Endothelial cell of umbilical vein (primary cell): ENCODE data around the gene RBMS3. TPM values are rescaled to one million over a fixed set of nuclear protein-coding genes. Genes with fewer than 3 reads are reported as not detected.

Experiments used
- BruUV-seq: library from RNA; stranded (reverse); fragments of 400-500 nt; replicated peaks from 2 replicates; lab custom pipeline; 2021; lab: Mats Ljungman, UMichigan
- CTCF ChIA-PET: fragments of 300-600, 350-600 bp; sonication (Branson Sonifier 250); formaldehyde crosslinking; loops from one replicate; lab custom pipeline; 2021; ENCODE audit warnings: antibody characterized with exemption, inconsistent platforms; lab: Charles Lee
- POLR2A ChIA-PET: fragments of 300-600, 350-600 bp; sonication (Branson Sonifier 250); formaldehyde crosslinking; loops from one replicate; lab custom pipeline; 2021; ENCODE audit warnings: antibody characterized with exemption, inconsistent platforms; lab: Charles Lee
- DNase-seq: peaks from one replicate; pipeline ENCODE4 v3.0.0-alpha.2; 2011; ENCODE audit warnings: low read depth, low spot score
- FAIRE-seq: peaks from 2 replicates; lab custom pipeline; 2011; peaks lifted over from hg19 to GRCh38; lab: Jason Lieb, UNC
- H2AFZ ChIP-seq: 2 replicates; pipeline ENCODE4 v1.6.0; 2012; ENCODE audit warnings: low read depth, low read length, control low read depth, inconsistent platforms
- H3K27ac ChIP-seq: 2 replicates; pipeline ENCODE4 v1.5.1; 2011; ENCODE audit warnings: low read depth, mild to moderate bottlenecking, control low read depth, low read length, moderate library complexity; ENCODE audit not compliant: insufficient read depth
- H3K27me3 ChIP-seq, 2 experiments: 2 replicates each; pipeline versions ENCODE4 v1.6.0 to v1.6.1; 2011; ENCODE audit warnings: low read length in 2 of 2, mixed read lengths in 1 of 2; ENCODE audit not compliant: control insufficient read depth in 2 of 2, insufficient read depth in 2 of 2
- H3K36me3 ChIP-seq, 2 experiments: 2 replicates in 1 of 2; 3 replicates in 1 of 2; pipeline ENCODE4 v1.5.1; 2011; ENCODE audit warnings: low read length in 2 of 2, mild to moderate bottlenecking in 1 of 2, moderate library complexity in 1 of 2; ENCODE audit not compliant: control insufficient read depth in 2 of 2, insufficient read depth in 2 of 2; ENCODE audit errors: extremely low read depth in 1 of 2
- H3K4me1 ChIP-seq: 3 replicates; pipeline ENCODE4 v1.5.1; 2011; ENCODE audit warnings: mild to moderate bottlenecking, low read length; ENCODE audit not compliant: control insufficient read depth, insufficient read depth; ENCODE audit errors: extremely low read depth
- H3K4me2 ChIP-seq: 2 replicates; pipeline ENCODE4 v1.6.1; 2011; ENCODE audit warnings: low read length, control low read depth, mixed read lengths; ENCODE audit not compliant: insufficient read depth
- H3K4me3 ChIP-seq, 3 experiments: fragments of 200-600 bp in 1 of 3; sonication (generic), shearing (Covaris generic) in 1 of 3; replicated peaks in 1 of 3; 2 replicates each; pipeline ENCODE4 v1.5.1; 2011 to 2016; ENCODE audit warnings: control low read depth in 3 of 3, low read length in 3 of 3, mild to moderate bottlenecking in 2 of 3, inconsistent platforms in 1 of 3, low read depth in 1 of 3, moderate library complexity in 1 of 3; ENCODE audit not compliant: insufficient read depth in 1 of 3
- H3K79me2 ChIP-seq: 2 replicates; pipeline ENCODE4 v1.6.0; 2012; ENCODE audit warnings: low read length, inconsistent platforms; ENCODE audit not compliant: control insufficient read depth, insufficient read depth
- H3K9ac ChIP-seq: replicated peaks from 2 replicates; pipeline ENCODE3; 2011; ENCODE audit warnings: low read length, control low read depth; ENCODE audit not compliant: insufficient read depth; ENCODE audit errors: extremely low read depth
- H3K9me1 ChIP-seq: replicated peaks from 3 replicates; pipeline ENCODE4 v1.6.0; 2011; ENCODE audit warnings: mild to moderate bottlenecking, low read length; ENCODE audit not compliant: control insufficient read depth, insufficient read depth; ENCODE audit errors: extremely low read depth
- H3K9me3 ChIP-seq: replicated peaks from 2 replicates; pipeline ENCODE4 v1.5.1; 2012; ENCODE audit warnings: low read length, inconsistent platforms; ENCODE audit not compliant: control insufficient read depth, insufficient read depth
- H4K20me1 ChIP-seq: replicated peaks from 2 replicates; pipeline ENCODE3; 2011; ENCODE audit warnings: mild to moderate bottlenecking, low read length; ENCODE audit not compliant: control insufficient read depth, insufficient read depth; ENCODE audit errors: extremely low read depth
- EZH2 ChIP-seq: IDR thresholded peaks from 2 replicates; pipeline ENCODE4 v1.6.1; 2012; ENCODE audit warnings: borderline replicate concordance, low read depth, mild to moderate bottlenecking, moderate library complexity, low read length, inconsistent platforms; ENCODE audit not compliant: severe bottlenecking
- FOS ChIP-seq: IDR thresholded peaks from 2 replicates; pipeline ENCODE4 v1.6.1; 2011; ENCODE audit warnings: mild to moderate bottlenecking, low read length, moderate library complexity, borderline replicate concordance; ENCODE audit not compliant: insufficient read depth
- GATA2 ChIP-seq: IDR thresholded peaks from 2 replicates; pipeline ENCODE4 v1.7.0; 2011; ENCODE audit warnings: low read depth, mild to moderate bottlenecking, moderate library complexity, mixed read lengths, low read length; ENCODE audit not compliant: insufficient read length, insufficient read depth
- JUN ChIP-seq: IDR thresholded peaks from 2 replicates; pipeline ENCODE4 v1.6.1; 2011; ENCODE audit warnings: borderline replicate concordance, low read depth; ENCODE audit not compliant: insufficient read length, insufficient read depth
- MYC ChIP-seq: IDR thresholded peaks from one replicate; pipeline ENCODE4 v1.6.1; 2011; ENCODE audit warnings: mild to moderate bottlenecking, low read depth, low read length
- POLR2A ChIP-seq: IDR thresholded peaks from 2 replicates; pipeline ENCODE4 v1.6.1; 2012; ENCODE audit warnings: low read depth, mild to moderate bottlenecking, control low read depth, low read length
- POLR2AphosphoS5 ChIP-seq: IDR thresholded peaks from 2 replicates; pipeline ENCODE4 v1.6.1; 2012; ENCODE audit warnings: low read depth, mild to moderate bottlenecking, control low read depth, low read length, moderate library complexity; ENCODE audit not compliant: insufficient read depth
- dilution Hi-C: fragments of 300-500 bp; cut with MboI; formaldehyde crosslinking; loops from one replicate; pipeline ENCODE4 v1.15.0; 2019; ENCODE audit warnings: low sequenced_read_pairs; ENCODE audit not compliant: extremely low pct_ligation_motif_present
- intact Hi-C: fragments of 100-400 bp; cut with micrococcal nuclease; formaldehyde crosslinking; loops from one replicate; pipeline ENCODE4 v1.10.0; 2022
- polyA plus RNA-seq, 4 experiments: library from polyadenylated mRNA; depleted of rRNA in 3 of 4; stranded (reverse) in 3 of 4; unstranded in 1 of 4; fragments of >200 nt; gene quantifications; 2 replicates each; pipeline versions ENCODE4 v1.2.1 to v1.2.3, GENCODE V29; 2011 to 2012; ENCODE audit warnings: missing spikeins in 1 of 4
- total RNA-seq: library from RNA; stranded (reverse); gene quantifications from 2 replicates; pipeline ENCODE4 v1.2.3, GENCODE V29; 2021
- TF ChIP-seq, protein P1 (sequence below), 2 donors: IDR thresholded peaks; 1 replicate in 1 of 2; 2 replicates in 1 of 2; pipeline ENCODE4 v1.5.1; 2011; ENCODE audit warnings: low read length in 2 of 2, mild to moderate bottlenecking in 2 of 2, moderate library complexity in 2 of 2, control low read depth in 1 of 2, inconsistent platforms in 1 of 2, low read depth in 1 of 2; ENCODE audit not compliant: insufficient read depth in 1 of 2; ENCODE audit errors: extremely low read depth in 1 of 2
- TF ChIP-seq, protein P2 (sequence below): IDR thresholded peaks from 2 replicates; pipeline ENCODE4 v1.6.1; 2011; ENCODE audit not compliant: insufficient read depth, insufficient read length

The RBMS3 gene
- total and polyA plus RNA-seq, 2 donors (not counting 3 experiments of a cell fraction or from before 2014, with no cell fraction given): 13.6 to 42.3 TPM

DNA sequence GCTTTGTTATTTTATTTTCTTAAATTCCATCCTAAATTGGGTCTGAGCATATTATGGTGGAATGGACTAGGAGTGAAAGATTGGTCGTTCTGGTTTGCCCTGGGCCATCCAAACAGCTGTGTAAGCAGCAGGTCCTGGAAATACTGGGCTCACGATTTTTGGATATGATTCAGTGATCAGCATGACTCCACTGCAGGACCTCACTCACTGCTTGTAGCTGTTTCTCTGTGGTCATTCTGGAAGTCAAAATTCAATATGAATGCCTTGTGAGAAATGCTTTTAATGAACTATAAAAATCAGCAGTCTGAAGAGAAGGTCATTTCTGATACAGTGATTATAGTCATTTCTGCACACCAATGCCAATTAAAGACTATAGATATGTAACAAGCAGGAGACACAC is 185.0 kb downstream of the RBMS3 start:
- no peak overlapping the region for H2AFZ ChIP-seq

More for the DNA sequence above, 185.0 kb downstream of the RBMS3 start:
- CTCF ChIA-PET: interaction anchor here (1.3 to 1.5 kb wide), 3 partner anchors 9 to 28 kb away, joined by 3 to 5 read pairs (median 3); no protein-coding TSS in a partner anchor
- Histone ChIP-seq H3K9me3 (no peaks in the 10 kb centered on the region), H3K79me2 (peaks cover 2% of the 10 kb centered on the region), H3K4me1 (no peaks in the 10 kb centered on the region), H3K4me2 (no peak overlapping the region), H3K36me3 (no peaks in the 10 kb centered on the region), H4K20me1 (no peaks in the 10 kb centered on the region), H3K9me1 (no peaks in the 10 kb centered on the region), H3K27ac (no peak overlapping the region), H3K9ac (no peak overlapping the region), H3K4me3 (no peak overlapping the region), H3K27me3 (no peaks in the 10 kb centered on the region)
- POLR2A ChIA-PET: no interaction called here
- no peak for DNase-seq
- FAIRE-seq: no peak
- BruUV-seq: no TSS peak
- dilution Hi-C loops (no loop called here), intact Hi-C loops (no loop called here)
- no peak for TF ChIP-seq GATA2
- TF ChIP-seq POLR2AphosphoS5: no peak
- TF ChIP-seq, protein P1, sequence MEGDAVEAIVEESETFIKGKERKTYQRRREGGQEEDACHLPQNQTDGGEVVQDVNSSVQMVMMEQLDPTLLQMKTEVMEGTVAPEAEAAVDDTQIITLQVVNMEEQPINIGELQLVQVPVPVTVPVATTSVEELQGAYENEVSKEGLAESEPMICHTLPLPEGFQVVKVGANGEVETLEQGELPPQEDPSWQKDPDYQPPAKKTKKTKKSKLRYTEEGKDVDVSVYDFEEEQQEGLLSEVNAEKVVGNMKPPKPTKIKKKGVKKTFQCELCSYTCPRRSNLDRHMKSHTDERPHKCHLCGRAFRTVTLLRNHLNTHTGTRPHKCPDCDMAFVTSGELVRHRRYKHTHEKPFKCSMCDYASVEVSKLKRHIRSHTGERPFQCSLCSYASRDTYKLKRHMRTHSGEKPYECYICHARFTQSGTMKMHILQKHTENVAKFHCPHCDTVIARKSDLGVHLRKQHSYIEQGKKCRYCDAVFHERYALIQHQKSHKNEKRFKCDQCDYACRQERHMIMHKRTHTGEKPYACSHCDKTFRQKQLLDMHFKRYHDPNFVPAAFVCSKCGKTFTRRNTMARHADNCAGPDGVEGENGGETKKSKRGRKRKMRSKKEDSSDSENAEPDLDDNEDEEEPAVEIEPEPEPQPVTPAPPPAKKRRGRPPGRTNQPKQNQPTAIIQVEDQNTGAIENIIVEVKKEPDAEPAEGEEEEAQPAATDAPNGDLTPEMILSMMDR (IDR thresholded peaks at IDR 0.05; ENCODE audit: extremely low read depth in 1 of 2, insufficient read depth in 1 of 2, low read depth in 1 of 2, low read length in 2 of 2): no peak
- no peak for TF ChIP-seq JUN
- TF ChIP-seq, protein P2, sequence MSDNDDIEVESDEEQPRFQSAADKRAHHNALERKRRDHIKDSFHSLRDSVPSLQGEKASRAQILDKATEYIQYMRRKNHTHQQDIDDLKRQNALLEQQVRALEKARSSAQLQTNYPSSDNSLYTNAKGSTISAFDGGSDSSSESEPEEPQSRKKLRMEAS: no peak
- TF ChIP-seq MYC: no peak
- TF ChIP-seq EZH2: no peak
- TF ChIP-seq FOS: no peak
- TF ChIP-seq POLR2A: no peak
